ENCODE results near the gene EXT2.

EXT2 gene

GRCh38 chr11:44269369-44270351, 174.2 kb downstream of the EXT2 start:
- DNase-seq, result no peak

DNA sequence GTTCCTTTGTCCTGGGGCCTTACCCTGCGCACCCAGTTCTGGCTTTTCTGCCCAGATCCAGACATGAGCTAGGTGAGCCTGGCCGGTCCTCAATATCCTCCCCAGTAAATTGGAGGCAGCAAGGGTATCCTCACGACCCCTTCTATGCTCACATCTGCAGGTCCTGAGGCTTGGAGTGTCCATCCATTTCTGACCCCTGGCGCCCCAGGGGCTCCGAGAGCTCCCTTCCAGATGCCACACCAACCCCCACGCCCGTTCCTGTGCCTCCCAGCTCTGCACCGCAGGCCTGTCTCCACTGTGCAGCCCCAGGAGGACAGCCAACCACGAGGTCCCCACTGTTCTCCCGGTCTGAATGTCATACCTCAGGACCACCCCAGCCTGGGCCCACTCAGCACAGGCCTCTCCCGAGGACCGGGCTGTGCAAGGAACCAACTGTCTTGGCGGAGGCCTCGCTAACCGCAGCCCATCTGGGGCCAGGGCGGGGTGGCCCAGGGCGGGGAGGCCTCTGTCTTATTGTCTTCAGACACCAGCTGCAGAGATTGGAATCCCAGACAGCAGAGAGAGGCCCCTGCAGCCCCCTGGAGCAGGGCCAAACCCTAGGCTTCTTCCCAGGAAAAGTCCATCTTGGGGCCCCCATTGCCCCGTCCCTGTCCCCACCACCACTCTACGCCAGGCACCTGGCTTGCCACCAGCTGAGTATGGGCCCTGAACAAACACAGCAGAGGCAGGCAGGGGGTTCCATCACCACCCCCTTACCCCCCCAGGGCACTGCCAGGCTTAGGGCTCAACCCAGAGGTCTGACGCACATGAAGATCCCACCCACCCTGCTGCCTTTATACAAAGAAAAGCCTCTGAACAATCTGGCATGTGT, 175.2 kb downstream of the EXT2 start:
- DNase-seq, result no peak

GRCh38 chr11:44271286-44271685, 175.8 kb downstream of the EXT2 start:
- no peak for DNase-seq

GRCh38 chr11:44274404-44274803, 178.9 kb downstream of the EXT2 start:
- no peak for DNase-seq

DNA sequence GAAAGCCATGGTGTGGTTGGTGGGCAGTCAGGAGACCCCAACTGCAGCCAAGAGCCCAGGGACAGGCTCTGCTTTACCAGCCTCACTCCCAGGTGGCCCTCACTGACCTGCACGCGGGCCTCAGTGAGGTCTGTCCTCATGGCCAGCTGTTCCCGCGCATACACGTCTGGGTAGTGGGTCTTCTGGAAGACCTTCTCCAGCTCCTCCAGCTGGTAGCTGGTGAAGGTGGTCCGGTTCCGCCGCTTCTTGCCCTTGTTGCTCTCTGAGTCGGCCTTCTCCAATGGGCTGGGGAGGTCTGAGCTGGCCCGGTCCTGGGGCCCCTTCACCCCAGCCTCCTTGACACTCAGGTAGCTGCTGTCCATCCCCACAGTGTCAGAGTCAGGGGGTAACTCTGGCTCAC, 179.8 kb downstream of the EXT2 start:
- no peak for DNase-seq

- DNase-seq, result no peak
Measured at GRCh38 chr11:44275961-44276550, 180.6 kb downstream of the EXT2 start.

DNA sequence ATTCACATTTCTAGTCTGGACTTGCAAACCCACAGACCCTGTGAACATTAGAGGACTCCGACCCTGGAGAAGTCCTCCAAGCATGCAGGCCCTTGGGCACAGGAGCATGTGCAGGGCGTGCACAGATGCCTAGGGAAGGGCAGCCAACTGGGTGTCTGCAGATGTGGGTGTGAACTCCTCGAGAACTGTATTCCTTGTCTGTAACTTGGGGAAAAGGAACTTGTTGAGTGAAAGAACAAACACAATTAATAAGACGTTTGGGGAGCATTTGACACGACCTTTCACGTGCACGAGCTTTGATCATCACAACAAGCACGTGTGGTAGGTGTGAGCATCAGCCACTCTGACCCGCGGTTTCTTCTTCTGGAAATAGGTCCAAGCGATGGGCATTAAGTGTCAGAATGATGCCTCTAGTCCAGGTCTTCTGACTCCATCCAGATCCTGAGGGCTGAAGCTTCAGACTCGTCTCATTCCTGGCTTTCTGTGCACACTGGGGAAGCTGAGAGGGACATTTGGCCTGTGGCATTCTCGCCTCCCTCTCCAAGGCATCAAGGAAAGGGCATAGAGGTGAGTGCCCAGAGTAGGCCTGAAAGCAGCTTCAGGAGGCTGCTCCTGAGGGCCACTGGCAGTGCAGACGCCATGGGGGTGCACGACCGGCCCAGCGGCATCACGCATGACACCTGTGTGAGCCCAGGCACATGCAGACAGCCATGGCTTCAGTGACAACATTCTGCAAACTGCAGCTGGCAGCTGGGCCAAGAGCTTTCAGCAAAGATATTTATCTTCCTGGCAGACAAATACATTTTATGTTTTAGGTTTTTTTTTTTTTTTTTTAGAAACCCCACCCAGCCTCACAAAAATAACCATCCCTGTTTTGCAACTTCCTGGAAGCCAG, 182.0 kb downstream of the EXT2 start:
- no peak for DNase-seq

DNA sequence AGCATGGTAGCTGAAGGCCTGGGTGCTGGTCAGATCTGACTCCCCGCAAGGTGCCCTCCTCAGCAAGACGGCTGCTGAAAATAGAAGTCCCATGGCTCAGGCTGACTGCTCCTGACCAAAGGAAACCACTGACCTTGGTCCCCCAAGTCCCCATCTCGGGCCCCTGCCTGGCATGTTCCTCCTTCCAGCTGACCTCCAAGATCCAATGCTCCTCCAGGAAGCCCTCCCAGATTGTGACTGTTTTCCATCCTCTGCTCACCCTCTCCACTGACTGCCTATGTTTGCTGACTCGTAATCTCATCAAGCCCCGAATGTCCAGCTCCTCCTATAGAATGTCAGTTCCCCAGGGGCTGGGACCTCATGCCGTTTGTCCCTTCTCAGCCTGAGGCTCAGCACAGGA, 184.0 kb downstream of the EXT2 start:
- no peak for DNase-seq

DNA sequence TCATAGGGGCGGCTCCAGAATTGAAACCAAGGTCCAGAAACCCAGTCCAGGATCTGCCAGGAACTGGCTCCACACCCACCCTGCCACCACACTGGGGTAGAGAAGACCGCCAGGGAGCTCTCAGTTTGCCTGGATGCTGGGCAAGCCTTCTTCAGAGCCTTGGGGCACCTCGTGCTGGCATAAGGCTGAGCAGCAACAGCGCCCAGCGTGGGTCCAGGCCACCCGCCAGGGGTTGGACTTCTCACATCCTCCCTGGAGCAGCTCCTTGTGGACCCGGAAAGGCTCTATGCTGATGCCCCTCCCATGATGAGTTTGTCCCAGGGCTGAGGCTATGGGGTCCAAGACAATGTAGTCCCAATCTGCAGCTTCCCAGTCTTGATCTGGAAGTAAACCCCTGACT, 184.8 kb downstream of the EXT2 start:
- DNase-seq, result no peak

GRCh38 chr11:44281151-44281550, 185.7 kb downstream of the EXT2 start:
- DNase-seq, result no peak

DNA sequence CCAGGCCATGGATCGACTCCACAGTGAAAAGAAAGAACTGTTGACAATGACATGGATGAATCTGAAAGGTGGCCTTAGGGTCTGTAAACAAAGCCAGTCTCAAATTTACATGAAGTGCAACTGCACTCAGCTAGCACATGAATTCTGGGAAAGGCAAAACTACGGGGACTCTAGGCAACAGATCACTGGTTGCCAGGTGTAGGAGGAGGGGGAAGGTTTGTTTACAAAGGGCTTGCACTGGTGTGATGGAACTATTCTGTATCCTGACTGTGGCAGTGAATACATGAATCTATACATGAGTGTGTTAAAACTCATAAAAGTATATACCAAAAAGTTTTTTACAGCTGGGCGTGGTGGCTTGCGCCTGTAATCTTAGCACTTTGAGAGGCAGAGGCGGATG, 187.1 kb downstream of the EXT2 start:
- no peak for DNase-seq

DNA sequence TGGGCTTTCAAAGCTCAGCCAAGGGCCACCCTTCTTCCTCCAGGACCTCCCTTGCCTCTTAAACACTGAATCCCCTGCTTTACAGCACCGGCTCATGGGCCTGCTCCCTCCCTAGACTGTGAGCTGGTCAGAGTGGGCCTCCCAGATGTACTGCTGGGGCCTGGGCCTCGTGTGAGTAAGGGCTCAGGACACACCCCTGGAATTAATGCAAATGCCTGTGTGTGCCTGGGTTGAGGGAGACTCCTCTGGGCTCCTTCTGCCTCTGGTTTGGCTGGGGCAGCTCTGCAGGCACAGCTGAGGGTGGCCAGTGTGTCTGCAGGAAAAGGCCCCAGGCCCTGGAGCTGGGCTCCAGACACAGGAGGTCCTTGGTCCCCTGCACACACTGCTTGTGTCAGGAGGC, 190.3 kb downstream of the EXT2 start:
- no peak for DNase-seq

DNA sequence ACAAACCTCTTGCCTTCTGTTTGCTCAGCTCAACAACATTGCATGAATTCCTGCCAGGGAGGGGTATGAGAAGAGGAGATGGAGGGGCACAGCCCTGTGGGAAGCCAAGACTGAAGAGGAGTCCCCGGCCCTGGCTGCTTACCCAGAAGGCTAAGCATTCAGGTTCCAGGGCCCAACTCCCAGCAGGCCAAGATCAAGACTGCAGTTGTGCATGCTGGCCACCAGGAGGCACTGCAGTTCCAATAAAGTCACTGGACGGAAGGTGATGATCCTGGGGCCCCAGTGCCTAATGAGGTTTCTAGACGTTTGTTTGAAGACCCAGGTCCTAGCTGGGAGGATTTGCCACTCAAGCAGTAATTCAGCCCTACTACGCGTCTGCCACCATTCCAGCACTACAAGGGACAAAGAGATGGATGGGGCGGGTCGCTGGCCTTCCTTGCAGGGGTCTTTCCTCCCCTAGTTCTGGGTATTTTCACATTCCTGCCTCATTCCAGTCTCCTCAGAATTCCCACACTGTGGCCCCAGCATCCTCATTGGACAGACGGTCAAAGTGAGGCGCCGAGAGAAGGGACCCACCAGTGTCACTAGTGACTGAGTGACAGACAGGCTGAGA, 190.9 kb downstream of the EXT2 start:
- DNase-seq, result peak in 4 of 5 donors; percentile 31 to 51 (median 41)

DNA sequence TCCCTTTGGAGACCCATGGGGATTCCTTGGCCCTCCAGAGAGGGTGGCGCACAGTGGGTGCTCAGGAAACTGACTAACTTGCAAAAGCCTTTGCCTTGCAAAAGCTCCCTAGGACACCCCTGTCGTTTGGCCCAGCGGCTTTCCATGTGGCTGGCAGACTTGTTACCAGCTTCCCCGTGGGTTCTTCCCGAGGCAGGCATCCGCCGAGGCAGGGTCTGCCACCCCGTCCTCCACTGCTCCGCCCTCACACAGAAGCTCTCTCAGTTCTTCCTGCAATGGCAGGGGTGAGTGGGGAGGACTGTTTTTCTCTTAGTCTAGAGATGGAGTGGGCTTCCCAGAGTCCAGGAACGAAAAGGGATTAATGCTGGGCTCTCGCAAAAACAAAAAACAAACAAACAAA, 191.4 kb downstream of the EXT2 start:
- DNase-seq, result no peak

DNA sequence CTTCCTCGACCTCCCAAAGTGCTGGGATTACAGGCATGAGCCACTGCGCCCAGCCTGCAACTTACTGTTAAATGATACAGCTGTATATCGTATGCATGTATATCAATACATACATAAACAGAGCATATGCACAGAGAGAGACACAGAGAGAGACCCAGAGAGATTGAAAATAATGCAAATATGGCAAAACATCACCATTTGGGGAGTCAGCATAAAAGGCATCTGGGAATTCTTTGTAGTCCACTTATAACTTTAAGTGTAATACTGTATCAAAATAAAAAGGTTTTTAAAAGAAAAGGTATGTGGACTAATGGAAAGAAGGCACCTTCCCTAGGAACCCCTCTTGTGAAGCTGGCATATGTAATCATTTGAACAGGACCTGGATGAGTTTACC, 192.7 kb downstream of the EXT2 start:
- DNase-seq, result no peak

DNA sequence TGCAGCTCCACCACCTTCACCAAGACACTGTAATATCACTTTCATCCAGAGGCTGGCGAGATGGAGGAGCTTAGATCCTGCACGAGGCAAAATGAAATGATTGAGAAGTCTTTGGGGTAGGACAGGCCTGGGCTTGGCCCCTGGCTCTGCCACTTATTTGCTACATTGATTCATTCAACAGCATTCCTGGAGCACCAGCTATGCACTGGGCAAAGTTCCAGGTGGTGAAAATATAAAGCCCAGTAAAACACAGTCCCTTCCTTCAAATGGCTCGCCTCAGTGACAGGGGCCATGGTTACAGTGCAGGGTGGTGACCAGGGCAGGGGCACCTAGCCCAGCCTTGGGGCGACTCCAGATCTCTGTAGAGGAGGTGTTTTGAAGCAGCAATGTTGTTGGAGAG, 194.7 kb downstream of the EXT2 start:
- DNase-seq, result no peak
